Measurements from ENCODE around the gene LYRM1.
"Not testable (repeated sequence)": the region's sequence is repeated elsewhere in the genome, so short reads cannot be mapped to it uniquely, and the experiment has no call there.

Gene LYRM1

DNA sequence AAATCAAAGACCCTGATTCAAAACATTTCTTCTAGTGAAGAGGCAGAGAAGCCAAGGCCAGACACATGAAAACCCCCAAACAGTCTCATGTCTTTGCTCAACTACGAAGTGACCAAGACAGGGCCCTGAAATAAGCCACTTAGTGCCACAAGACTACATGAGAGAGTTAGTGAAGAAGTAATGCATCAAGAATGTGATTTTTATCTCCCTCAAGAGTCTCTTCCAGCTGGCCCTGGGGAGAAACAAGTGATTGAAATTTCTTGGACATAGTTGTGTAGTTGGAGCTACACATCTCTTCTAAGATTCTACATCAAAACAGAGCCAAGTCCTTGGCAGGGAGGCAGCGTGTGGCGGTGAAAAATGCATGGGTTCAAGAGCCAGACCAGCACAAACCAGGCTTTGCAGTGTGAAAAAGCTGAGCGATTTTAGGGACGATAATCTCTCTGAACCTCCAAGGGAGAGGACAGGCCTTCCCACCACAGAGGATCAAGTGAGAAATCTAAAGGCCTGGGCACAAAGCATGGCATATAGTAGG, 30.6 kb downstream of the LYRM1 start:
- DNase-seq (ENCODE audit: low read depth in 2 of 2), result no peak

DNA sequence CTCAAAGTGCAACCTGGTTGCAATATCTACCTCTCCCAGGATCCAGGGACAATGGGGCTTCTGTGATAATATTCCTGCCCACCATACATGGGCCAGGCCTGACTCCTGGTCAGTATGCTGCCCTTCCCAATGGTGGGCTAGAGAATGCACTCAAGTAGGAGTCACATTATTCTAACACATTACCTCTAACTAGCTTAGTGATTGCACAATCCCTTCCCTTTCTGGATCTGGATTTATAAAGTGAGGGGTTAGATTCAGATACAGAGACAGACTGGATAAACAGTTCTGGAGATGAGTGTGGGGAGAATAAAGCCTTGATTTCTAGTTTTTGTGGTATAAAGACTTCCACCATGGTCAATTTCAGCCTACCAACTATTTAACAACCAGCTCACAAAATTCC, 33.0 kb downstream of the LYRM1 start:
- no peak for DNase-seq (ENCODE audit: low read depth in 2 of 2)

DNA sequence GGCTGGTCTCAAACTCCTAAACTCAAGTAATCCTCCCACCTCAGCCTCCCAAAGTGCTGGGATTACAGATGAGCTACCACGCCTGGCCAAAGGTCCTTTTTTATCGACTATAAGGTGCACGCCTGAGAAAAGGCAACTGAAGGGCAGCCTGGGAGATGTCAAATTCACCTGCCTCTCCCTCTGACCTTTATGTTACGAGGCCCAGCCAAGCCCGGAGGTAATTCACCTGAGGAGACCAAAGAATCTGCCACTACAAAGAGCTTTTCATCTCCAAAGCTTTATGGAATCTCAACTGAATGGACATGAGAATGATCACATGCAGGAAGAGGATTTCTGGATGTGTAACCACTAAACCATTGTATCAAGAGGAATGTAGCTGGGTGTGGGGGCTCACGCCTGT, 37.2 kb downstream of the LYRM1 start:
- no peak for DNase-seq (ENCODE audit: low read depth in 2 of 2)

DNA sequence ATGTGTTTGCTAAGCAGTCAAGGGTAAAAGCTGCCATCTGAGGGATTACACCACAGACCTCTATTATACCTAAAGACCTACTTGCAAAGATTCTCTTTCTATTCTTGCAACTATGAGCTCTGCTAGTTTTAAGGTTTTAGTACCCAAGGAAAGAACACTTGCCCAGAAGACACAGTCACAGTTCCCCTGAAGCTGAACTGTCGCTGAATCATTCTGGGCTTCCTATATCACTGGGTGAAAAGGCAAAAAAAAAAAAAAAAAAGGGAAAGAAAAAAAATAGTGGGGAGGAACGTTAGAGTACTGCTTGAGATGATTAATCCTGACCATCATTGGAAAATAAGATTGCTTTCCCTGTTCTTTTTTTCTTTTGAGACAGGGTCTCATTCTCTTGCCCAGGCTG, 37.9 kb downstream of the LYRM1 start:
- DNase-seq (ENCODE audit: low read depth in 2 of 2), result no peak

DNA sequence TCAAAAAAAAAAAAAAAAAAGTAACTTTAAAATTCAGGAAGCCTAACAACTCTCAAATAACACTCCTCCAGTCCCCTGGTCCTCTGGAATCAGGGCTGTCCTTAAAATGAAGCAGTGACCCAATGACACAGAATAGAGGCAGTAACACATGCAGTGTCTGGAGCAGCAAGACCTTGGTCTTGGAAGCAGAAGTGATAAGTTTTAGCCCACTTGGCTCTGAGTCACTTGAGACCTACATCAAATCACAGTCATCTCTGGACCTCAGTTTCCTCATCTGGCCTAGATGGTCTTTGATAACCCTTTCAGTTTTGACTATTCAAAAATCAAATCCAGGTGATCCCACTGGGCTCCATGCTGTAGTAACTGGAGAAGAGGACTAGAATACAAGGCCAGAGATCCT, 39.0 kb downstream of the LYRM1 start:
- no peak for DNase-seq (ENCODE audit: low read depth in 2 of 2)

DNA sequence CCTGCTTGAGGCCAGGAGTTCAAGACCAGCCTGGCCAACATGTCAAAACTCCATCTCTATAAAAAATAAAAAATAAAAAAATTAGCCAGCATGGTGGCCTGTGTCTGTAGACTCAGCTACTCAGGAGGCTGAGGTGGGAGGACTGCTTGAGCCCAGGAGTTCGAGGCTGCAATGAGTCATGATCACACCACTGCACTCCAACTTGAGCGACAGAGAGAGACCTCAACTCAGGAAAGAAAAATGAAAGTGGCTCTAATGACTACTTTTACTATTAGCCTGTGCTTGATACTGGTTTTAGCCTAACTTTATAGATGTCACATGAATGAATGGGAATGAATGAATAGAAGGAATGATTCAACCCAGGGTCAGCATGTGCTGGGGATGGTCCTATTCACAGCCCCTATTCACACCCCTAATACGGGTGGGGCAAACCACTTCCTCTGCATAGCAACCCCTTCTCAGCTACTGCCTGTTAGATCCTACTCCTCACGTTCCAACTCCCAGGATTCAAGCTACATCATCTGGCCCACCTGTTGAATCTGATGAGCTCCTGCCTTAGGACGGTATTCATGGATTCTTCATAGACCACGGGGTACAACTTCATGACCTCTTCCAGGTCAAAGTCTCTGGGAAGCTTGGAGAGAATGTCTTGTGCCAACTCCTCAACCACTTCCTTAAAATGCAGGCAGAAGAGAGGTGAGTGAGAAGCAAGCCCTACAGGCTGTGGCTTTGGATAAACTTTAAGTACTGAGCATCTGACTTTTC, 40.5 kb downstream of the LYRM1 start:
- DNase-seq (ENCODE audit: low read depth in 2 of 2), result no peak

DNA sequence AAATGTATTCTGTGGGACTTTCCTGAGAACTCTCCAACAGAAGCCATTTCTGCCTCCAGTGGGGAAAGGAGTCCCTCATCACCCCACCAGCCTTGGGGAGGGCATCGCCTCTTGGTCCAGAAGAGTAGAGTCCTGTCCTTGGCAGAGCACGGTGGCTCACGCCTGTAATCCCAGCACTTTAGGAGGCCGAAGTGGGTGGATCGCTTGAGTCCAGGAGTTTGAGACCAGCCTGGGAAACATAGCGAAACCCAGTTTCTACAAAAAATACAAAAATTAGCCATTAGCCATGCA, 41.0 kb downstream of the LYRM1 start:
- no peak for DNase-seq (ENCODE audit: low read depth in 2 of 2)

DNA sequence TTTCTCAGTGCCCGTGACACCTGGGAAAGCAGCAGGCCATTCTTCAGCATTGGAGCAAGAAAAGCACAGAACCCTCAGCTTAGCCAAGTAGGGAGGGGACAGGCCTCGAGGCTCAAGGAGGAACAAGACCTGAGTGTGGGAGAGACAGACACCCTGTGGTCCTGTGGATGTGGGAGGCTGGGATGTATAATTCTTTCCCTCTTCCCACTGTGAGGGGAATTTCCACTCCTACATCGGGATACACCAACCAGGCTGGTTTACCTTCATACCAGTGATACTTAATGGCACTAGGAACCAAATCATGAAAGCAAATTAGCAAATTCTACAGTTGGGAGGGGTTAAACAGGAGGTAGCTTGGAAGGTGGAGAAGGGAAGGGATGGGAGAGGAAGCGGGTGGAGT, 41.7 kb downstream of the LYRM1 start:
- DNase-seq (ENCODE audit: low read depth in 2 of 2), result no peak

DNA sequence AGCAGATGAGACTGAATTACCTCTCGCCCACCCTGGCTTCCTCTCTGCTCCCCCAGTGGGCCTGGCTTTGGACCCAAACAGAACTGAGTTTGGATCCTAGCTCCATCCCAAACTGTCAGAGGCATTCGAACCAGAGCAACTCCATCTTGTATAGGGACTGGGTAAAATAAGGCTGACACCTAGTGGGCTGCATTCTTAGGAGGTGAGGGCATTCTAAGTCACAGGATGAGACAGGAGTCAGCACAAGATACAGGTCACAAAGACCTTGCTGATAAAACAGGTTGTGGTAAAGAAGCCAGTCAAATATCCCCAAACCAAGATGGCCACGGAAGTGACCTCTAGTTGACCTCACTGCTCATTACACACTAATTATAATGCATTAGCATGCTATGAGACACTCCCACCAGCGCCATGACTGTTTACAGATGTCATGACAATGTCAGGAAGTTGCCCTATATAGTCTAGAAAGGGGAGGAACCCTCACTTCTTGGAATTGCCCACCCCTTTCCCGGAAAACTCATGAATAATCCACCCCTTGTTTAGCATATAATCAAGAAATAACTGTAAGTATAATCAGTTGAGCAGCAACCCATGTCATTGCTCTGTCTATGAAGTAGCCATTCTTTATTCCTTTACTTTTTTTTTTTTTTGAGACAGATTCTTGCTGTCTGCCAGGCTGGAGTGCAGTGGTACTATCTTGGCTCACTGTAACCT, 44.4 kb downstream of the LYRM1 start:
- no peak for DNase-seq (ENCODE audit: low read depth in 2 of 2)

DNA sequence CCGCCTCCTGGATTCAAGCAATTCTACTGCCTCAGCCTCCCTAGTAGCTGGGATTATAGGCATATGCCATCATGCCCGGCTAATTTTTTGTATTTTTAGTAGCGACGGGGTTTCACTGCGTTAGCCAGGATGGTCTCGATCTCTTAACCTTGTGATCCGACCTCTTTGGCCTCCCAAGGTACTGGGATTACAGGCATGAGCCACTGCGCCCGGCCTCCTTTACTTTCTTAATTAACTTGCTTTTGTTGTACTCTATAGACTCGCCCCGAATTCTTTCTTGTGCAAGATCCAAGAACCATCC, 45.0 kb downstream of the LYRM1 start:
- DNase-seq (ENCODE audit: low read depth in 2 of 2), result not testable (repeated sequence)

DNA sequence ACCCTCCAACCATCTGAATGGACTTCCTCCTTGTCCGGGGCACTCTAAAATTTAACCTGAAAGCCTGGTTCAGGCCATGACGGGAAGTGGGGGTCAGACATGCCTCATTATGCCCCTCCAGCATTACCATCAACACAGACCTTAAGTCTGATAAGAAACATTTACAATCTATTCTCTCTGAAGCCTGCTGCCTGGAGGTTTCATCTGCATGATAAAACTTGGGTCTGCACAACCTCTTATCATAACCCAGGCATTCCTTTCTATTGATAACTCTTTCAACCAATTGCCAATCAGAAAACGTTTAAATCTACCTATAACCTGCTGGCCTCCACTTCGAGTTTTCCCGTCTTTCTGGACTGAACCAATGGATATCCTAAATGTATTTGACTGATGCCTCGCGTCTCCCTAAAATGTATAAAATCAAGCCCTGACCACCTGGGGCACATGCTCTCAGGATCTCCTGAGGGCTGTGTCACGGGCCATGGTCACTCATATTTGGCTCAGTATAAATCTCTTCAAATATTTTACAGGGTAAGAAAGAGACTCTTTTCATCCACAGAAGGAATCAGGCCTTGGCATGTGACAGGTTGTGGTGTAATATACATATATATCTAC, 45.6 kb downstream of the LYRM1 start:
- DNase-seq (ENCODE audit: low read depth in 2 of 2), result no peak

DNA sequence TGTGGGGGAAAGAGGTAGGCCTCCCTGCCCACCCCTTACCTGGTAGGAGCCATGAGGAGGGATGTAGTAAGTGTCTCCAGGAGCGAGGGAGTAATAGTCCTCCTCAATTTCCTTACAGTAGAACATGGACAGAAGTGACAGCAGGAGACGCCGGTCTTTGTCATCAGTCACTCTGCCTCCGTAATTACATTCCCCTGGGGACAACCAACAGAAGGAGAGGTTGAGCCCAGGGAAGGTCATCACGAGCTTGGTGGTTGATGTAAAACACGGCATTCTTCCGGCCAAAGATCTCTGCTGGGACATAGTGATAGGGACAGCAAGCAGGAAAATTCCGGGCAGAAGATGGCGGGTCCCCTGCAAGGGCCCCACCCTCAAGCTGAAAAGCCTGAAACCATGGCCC, 47.9 kb downstream of the LYRM1 start:
- DNase-seq (ENCODE audit: low read depth in 2 of 2), result no peak

DNA sequence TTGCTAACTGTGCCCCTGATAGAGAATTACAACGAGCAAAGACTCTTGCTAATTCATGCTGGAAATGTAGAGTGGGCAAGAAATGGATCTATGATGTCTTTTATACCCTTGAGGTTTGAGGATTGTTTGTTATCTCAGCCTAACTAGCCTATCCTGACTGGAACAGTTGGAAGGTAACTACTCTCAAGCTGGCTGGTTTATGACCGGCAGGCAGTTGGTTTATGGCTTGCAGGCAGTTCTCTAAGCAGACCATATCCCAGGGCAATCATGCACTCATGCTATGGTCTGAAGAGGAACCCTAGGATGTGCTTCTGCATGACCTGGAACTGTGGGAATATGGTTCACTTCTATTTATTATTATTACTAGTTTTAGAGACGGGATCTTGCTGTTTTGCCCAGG, 49.1 kb downstream of the LYRM1 start:
- DNase-seq (ENCODE audit: low read depth in 2 of 2), result no peak

DNA sequence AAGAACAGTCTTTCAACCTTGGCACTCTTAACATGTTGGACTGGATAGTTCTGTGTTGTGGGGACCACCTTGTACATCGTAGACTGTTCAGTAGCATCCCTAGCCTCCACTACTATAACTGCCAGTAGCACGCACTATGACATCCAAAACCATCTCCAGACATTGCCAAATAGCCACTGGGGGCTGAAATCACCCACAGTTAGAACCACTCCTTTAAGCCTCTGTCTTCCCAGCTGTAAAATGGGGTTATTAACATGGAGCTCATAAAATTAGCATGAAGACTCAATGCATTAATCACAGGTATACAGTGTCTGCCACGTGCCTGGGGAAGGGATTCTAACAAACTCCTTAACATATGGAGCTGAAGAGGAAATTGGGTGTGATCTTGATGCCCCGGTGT, 49.7 kb downstream of the LYRM1 start:
- no peak for DNase-seq (ENCODE audit: low read depth in 2 of 2)

DNA sequence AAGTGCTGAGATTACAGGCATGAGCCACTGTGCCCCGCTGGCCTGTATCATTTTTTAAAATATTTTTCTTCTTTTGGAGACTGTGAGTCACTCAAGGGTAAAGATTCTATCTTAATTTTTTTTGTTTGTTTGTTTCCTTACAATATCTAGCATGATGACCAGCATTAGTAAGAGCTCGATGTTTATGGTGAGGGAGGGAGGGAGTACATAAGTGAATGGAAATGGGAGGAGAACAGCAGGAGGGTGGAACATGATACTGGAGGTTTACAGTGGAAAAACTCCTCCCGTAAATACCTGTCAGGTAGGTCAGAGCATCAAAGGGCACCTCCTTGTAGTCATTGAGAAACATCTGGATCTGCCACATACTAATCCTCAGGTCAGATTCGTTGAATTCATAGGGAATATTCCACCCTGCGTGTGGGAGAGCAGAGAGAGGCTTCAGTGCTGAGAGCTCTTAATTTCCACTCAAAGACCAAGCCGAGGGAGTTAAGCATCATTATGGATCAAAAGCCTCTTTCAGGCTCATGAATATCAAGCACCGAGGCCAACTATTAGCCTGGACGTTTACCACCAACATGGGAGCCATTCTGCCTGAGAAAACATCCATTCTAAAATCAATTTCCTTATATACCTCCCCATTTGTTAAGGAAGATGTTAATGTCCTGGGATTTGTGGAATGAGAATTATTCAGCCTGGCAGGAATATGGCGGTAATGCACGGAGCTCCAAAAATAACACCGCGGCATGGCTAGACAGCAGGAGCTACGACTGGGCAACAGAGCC, 51.8 kb downstream of the LYRM1 start:
- DNase-seq (ENCODE audit: low read depth in 2 of 2), result no peak

DNA sequence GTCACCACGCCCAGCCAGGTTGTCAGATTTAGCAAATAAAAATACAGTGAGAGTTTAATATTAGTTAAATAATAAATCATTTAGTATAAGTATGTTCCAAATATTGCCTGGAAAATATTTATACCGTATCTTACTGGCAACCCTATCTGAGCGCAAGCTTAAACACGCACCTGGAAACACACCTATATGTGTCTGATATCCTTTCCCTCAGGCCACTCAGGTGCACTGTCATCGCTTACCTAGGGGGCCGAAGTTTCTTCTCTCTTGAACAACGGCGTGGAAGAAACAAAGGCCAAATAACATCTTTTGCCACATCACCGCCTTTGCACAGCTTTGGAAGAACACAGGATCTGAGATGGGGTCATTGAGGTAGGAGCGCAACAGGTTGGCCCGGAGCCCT, 54.0 kb downstream of the LYRM1 start:
- DNase-seq (ENCODE audit: low read depth in 2 of 2), result no peak

DNA sequence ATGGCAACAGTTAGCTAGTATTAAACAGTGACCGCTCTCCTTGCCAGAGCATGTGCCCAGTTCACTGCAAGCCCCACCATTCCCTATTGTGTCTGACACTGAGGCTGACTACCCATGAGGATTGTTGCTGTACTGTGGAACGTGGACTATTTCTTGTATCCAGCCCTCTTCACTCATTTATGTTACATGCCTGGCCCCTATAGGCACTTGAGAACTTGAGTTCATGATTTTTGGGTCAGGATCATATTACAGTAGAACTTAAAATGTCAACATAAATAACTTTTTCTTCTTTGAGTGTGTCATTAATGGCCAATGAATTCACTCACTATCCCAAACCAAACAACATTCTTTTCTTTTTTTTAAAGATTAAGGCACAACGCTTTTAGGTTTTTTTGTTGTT, 55.7 kb downstream of the LYRM1 start:
- DNase-seq (ENCODE audit: low read depth in 2 of 2), result no peak

DNA sequence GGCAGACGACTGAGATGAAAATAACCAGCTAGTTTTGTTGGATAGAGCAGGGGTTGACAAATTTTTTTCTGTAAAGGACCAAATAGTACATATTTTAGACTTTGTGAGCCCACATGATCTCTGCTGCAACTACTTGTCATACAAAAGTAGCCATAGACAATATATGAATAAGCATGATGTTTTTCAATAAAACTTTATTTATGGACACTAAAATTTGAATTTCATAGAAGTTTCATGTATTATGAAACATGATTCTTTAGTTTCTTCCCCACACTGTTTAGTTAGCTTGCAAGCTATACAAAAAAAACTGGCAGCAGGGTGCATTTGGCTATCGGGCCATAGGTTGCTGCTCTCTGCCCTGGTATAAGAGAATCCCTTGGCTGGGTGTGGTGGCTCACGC, 56.6 kb downstream of the LYRM1 start:
- no peak for DNase-seq (ENCODE audit: low read depth in 2 of 2)

DNA sequence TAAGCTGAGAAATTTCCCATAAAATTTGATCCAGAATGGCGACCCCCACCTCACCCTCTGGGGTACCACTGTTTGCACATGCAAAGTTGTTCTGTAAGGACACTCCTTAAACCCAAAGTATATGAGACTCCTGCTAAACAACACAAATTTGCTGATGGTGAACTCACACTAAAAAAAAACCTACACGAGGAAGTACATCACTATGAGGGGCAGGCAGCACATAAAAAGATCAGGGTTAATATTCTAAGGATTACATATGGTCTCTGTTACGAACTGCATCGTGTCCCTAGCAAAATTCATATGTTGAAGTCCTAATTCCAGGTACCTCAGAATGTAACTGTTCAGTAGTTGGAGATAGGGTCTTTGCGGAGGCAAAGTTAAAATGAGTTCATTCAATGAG, 60.3 kb downstream of the LYRM1 start:
- DNase-seq (ENCODE audit: low read depth in 2 of 2), result no peak

DNA sequence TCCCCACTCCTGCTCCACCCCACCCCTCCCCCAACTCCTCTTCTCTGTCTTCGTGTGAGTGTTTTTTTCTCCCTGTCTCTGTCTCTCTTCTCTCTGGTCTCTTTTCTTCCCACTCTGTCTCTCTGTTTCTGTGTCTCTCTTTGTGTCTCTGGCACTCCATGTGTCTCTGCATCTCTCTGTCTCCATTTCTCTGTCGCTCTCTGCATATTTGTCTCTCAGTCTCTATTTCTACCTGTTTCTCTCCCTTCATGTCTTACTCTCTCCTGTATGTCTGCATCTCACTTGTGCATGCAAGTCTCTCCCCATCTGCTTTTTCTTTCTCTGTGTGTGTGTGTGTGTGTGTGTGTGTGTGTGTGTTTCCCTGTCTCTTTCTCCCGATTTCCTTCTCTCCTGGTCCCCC, 68.2 kb downstream of the LYRM1 start:
- DNase-seq (ENCODE audit: low read depth in 2 of 2), result no peak

DNA sequence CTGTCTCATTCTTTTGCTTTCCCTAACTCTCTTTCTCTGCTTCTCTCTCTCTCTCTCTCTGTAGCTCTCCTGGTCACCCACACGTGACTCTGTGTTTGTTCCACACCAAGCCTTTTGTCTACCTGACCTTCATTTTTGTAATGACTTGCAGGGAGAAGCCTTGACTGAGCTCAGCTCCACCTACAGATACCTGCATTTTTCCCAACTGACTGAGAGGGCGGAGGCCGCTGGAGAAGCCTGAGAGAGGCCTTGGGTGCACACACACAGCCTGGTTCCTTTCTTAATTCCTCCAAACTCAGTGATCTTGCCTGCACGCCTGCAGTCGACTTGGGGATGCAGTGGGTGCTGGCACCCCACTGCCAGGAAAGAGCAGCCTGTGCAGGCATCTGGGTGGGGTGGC, 68.8 kb downstream of the LYRM1 start:
- DNase-seq (ENCODE audit: low read depth in 2 of 2), result no peak

DNA sequence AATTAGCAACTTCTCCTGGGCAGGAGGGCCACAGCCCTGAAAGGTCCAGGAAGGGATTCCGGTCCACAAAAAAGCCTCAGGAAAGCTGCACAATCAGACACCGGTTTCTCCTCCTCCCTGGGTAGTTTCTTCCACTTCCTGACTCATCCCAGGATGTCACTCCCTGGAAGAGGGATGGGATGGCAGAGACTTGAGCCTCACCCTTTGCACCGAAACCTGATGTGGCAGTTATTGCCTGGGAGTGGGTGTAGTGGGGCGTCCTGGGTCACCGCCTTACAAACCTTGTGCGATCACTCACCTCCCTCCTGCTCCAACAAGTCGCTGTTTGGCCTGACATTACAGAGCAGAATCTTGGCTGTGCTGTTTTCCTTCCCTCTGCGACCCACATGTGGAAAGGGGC, 70.8 kb downstream of the LYRM1 start:
- no peak for DNase-seq (ENCODE audit: low read depth in 2 of 2)

DNA sequence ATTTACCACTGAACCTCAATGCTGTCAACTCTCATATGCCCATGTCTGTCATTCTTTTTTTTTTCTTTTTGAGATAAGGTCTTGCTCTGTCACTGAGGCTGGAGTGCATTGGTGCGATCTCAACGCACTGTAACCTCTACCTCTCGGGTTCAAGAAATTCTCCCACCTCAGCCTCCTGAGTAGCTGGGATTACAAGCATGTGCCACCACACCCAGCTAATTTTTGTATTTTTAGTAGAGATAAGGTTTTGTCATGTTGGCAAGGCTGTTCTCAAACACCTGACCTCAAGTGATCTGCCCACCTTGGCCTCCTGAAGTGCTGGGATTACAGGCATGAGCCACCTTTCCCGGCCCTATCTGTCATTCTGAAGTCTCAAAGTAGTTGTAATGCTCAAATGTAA, 72.6 kb downstream of the LYRM1 start:
- DNase-seq (ENCODE audit: low read depth in 2 of 2), result not testable (repeated sequence)
